Measurements from ENCODE around the gene SRPK2.
"Not testable (repeated sequence)": the region's sequence is repeated elsewhere in the genome, so short reads cannot be mapped to it uniquely, and the experiment has no call there.

Gene SRPK2

GRCh38 chr7:105195891-105196290 is 192.8 kb downstream of the SRPK2 start:
- Mint-ChIP-seq H3K4me3 (no peak overlapping the region), H3K9me3 (no peaks in the 10 kb centered on the region), H3K36me3 (ENCODE audit: low read depth) (peaks cover 29% of the 10 kb centered on the region), H3K27me3 (no peaks in the 10 kb centered on the region), H3K4me1 (ENCODE audit: low read depth) (peaks cover 27% of the 10 kb centered on the region), H3K27ac (no peak overlapping the region)
- intact Hi-C loops (cut with micrococcal nuclease): no loop called here

- H3K4me3 Mint-ChIP-seq; H3K9me3 Mint-ChIP-seq; intact Hi-C loops (cut with micrococcal nuclease); H3K27me3 Mint-ChIP-seq: not testable (repeated sequence)
- Mint-ChIP-seq H3K4me1 (ENCODE audit: low read depth) (peaks cover 37% of the 10 kb centered on the region), H3K27ac (peak overlapping the region; percentile 40), H3K36me3 (ENCODE audit: low read depth) (peaks cover 20% of the 10 kb centered on the region)
These were observed 193.8 kb downstream of the SRPK2 start for GRCh38 chr7:105194959-105195358.

- Mint-ChIP-seq H3K27me3 (no peaks in the 10 kb centered on the region), H3K4me3 (no peak overlapping the region), H3K36me3 (ENCODE audit: low read depth) (peaks cover 23% of the 10 kb centered on the region), H3K4me1 (ENCODE audit: low read depth) (peaks cover 46% of the 10 kb centered on the region), H3K27ac (peak overlapping the region; percentile 72), H3K9me3 (no peaks in the 10 kb centered on the region)
- intact Hi-C loops (cut with micrococcal nuclease): no loop called here
These were observed 197.4 kb downstream of the SRPK2 start for GRCh38 chr7:105191331-105191730.

- H3K9me3 Mint-ChIP-seq: no peaks in the 10 kb centered on the region
- H3K36me3 Mint-ChIP-seq (ENCODE audit: low read depth): peaks cover 15% of the 10 kb centered on the region
- H3K27me3 Mint-ChIP-seq: no peaks in the 10 kb centered on the region
- intact Hi-C loops (cut with micrococcal nuclease): no loop called here
- H3K27ac Mint-ChIP-seq: peak overlapping the region; percentile 72
- H3K4me3 Mint-ChIP-seq: no peak overlapping the region
- peaks cover 46% of the 10 kb centered on the region for H3K4me1 Mint-ChIP-seq (ENCODE audit: low read depth)
These were observed 198.7 kb downstream of the SRPK2 start for GRCh38 chr7:105189859-105190492.

DNA sequence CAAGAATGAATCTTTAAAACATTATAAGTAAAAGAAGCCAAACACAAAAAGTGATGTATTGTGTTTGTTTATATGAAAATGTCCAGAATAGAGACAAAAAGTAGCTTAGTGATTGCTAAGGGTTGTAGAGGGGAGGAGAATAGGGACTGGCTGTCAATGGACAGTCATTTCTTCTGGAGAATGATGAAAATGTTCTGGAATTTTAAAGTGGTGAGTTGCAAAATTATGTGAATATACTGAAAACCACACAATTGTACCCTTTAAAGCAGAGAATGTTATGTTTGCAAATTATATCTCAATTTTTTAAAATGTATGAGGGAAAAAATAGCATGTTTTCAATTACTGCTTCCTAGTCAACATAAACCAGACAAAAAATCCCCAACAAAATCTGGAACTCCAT is 200.5 kb downstream of the SRPK2 start:
- no peaks in the 10 kb centered on the region for H3K27me3 Mint-ChIP-seq
- no peak overlapping the region for H3K27ac Mint-ChIP-seq
- peaks cover 41% of the 10 kb centered on the region for H3K4me1 Mint-ChIP-seq (ENCODE audit: low read depth)
- no peaks in the 10 kb centered on the region for H3K9me3 Mint-ChIP-seq
- H3K4me3 Mint-ChIP-seq: no peak overlapping the region
- intact Hi-C loops (cut with micrococcal nuclease): no loop called here
- peaks cover 11% of the 10 kb centered on the region for H3K36me3 Mint-ChIP-seq (ENCODE audit: low read depth)

DNA sequence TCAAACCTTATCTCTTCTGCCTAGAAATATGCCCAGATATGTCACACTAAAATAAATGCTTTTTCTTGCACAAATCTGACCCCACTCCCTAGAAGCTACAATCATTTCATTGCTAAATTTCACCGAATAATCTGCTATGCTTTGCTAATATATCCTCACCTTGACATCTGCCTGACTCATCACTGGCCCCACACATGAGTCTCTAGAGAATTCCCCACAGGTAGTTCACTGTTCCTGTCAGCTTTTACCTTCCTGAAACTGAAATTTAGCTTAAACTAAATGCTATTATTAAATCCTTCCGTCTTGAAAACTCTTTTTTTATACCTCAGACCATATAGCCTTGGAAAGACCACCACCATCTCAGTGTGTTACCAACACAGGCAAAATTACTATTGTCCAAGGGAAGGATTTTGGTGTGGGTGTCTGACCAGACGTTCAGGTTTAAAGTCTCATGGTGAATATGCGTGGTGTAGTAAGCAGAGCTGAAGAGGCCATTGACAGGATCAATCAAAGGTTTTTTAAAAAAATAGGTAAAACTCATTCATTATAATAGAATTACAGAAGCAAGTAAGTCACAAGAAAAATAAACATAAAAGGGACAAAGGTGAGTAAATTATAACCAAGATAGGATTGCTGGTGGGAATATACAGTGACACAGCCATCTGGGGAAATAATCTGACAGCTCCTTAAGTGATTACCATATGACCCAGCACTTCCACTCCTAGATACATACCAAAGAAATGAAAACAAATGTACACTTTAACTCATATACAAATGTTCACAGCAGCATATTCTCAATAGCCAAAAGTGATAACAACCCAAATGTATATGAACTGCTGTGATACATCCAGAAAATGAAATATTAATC is 201.2 kb downstream of the SRPK2 start:
- Mint-ChIP-seq H3K36me3 (ENCODE audit: low read depth) (peaks cover 11% of the 10 kb centered on the region), H3K4me1 (ENCODE audit: low read depth) (peaks cover 35% of the 10 kb centered on the region), H3K9me3 (no peaks in the 10 kb centered on the region), H3K27ac (no peak overlapping the region), H3K27me3 (no peaks in the 10 kb centered on the region), H3K4me3 (no peak overlapping the region)
- intact Hi-C loops (cut with micrococcal nuclease): no loop called here

DNA sequence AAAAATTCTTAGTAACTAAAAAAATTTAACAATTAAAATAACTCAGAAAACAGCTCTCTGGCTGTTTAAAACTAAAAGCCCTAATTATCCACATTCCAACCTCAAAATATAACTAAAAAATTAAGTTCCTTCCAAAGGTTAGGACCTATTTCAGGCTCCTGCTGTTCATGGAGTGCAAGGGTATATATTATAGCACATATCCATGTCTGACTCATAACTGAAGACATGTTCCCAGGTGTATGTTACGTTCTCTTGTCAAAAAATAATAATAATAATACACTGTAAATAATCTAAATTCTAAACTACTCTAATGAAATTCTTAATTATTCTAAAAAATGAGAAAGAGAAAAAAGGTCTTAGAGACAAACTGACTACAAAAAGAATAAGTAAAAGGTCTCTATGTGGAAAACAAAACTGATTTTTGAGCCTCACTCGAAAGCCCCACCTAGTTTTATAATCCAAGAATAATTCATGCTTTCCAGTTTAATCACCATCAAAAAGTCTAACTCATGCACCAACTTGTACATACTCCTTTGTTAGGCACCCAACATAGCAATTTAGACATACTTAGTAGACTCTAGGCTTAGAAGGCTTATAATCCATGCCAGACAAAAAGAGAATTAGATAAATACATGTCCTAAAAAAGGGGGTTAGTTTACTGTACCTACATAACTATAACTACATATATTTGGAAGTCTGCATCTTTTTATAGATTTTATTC is 203.3 kb downstream of the SRPK2 start:
- no peak overlapping the region for H3K27ac Mint-ChIP-seq
- H3K36me3 Mint-ChIP-seq (ENCODE audit: low read depth): peaks cover 11% of the 10 kb centered on the region
- H3K4me3 Mint-ChIP-seq: no peak overlapping the region
- peaks cover 25% of the 10 kb centered on the region for H3K4me1 Mint-ChIP-seq (ENCODE audit: low read depth)
- intact Hi-C loops (cut with micrococcal nuclease): no loop called here
- H3K27me3 Mint-ChIP-seq: no peaks in the 10 kb centered on the region
- H3K9me3 Mint-ChIP-seq: no peaks in the 10 kb centered on the region

DNA sequence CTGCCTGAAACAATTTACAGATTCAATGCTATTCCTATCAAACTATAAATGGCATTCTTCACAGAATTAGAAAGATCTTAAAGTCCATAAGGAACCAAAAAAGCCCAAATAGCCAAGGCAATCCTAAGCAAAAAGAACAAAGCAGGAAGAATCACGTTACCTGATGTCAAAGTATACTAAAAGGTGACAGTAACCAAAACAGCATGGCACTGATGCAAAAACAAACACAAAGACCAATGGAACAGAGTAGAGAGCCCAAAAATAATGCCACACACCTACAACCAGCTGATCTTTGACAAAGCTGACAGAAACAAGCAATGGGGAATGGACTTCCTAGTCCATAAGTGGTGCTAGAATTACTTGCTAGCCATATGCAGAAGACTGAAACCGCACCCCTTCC is 208.7 kb downstream of the SRPK2 start:
- no peak overlapping the region for H3K27ac Mint-ChIP-seq

DNA sequence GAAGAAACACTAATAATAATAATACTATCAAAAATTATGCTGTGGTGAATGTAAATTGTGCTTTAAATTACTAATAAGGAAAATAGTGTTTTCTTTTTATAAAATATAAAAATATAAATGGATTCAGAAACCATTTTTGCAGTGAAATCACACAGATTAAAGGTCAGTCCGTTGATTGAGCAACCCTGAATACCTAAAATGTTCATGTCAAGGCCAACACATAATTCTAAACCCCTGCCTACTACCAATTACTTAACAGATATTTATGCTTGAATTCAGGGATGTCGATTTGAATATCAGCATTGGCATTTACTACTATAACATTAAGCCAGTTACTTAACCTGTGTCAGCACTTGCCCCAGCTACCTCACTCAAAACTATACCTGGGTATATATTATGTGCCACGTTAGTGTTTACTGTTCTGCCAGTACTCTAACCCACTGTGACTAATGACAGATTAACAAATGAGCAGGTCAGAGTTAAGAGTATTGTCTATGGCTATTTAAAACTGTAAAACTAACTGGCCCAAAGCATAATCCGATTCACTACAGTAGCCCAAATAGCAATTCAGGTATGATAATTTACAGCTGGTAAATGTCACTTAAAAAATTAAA is 209.7 kb downstream of the SRPK2 start:
- intact Hi-C loops (cut with micrococcal nuclease): no loop called here
- H3K4me1 Mint-ChIP-seq (ENCODE audit: low read depth): peaks cover 18% of the 10 kb centered on the region

More for the DNA sequence above, 208.7 kb downstream of the SRPK2 start:
- Mint-ChIP-seq H3K9me3 (no peaks in the 10 kb centered on the region), H3K27me3 (no peaks in the 10 kb centered on the region), H3K36me3 (ENCODE audit: low read depth) (no peaks in the 10 kb centered on the region), H3K4me3 (no peak overlapping the region), H3K4me1 (ENCODE audit: low read depth) (peaks cover 11% of the 10 kb centered on the region)
- intact Hi-C loops (cut with micrococcal nuclease): no loop called here

DNA sequence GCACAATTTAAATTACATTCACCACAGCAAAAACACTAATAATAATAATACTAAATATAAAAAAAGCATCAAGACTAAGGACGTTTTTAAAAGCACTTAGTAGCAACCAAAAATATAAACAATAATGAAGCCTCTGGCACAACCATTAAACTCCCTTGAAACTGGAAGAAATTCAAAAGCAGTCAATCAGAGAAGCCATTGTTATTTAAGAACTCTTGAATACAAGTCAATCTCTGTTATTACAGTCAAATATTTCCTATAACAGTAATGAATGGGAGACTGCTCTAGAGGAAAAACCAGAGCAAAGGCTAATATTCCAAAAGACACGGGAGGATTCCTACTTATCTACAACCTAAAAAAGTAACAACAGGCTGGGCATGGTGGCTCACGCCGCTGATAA is 210.5 kb downstream of the SRPK2 start:
- H3K27me3 Mint-ChIP-seq: no peaks in the 10 kb centered on the region
- H3K36me3 Mint-ChIP-seq (ENCODE audit: low read depth): no peaks in the 10 kb centered on the region
- no peak overlapping the region for H3K27ac Mint-ChIP-seq
- H3K4me3 Mint-ChIP-seq: no peak overlapping the region
- intact Hi-C loops (cut with micrococcal nuclease): no loop called here
- H3K9me3 Mint-ChIP-seq: no peaks in the 10 kb centered on the region
- peaks cover 22% of the 10 kb centered on the region for H3K4me1 Mint-ChIP-seq (ENCODE audit: low read depth)

More for the DNA sequence above, 209.7 kb downstream of the SRPK2 start:
- no peaks in the 10 kb centered on the region for H3K9me3 Mint-ChIP-seq
- H3K4me3 Mint-ChIP-seq: no peak overlapping the region
- no peak overlapping the region for H3K27ac Mint-ChIP-seq
- no peaks in the 10 kb centered on the region for H3K36me3 Mint-ChIP-seq (ENCODE audit: low read depth)
- H3K27me3 Mint-ChIP-seq: no peaks in the 10 kb centered on the region

- intact Hi-C loops (cut with micrococcal nuclease): no loop called here
- no peaks in the 10 kb centered on the region for H3K9me3 Mint-ChIP-seq
These were observed 211.7 kb downstream of the SRPK2 start for GRCh38 chr7:105177026-105177425.

GRCh38 chr7:105173586-105173985 is 215.1 kb downstream of the SRPK2 start:
- intact Hi-C loops (cut with micrococcal nuclease): no loop called here
- peaks cover 18% of the 10 kb centered on the region for H3K4me1 Mint-ChIP-seq (ENCODE audit: low read depth)
- peaks cover 8% of the 10 kb centered on the region for H3K36me3 Mint-ChIP-seq (ENCODE audit: low read depth)
- H3K9me3 Mint-ChIP-seq: no peaks in the 10 kb centered on the region
- H3K27me3 Mint-ChIP-seq: no peaks in the 10 kb centered on the region
- no peak overlapping the region for H3K4me3 Mint-ChIP-seq
- no peak overlapping the region for H3K27ac Mint-ChIP-seq

More at GRCh38 chr7:105177026-105177425, 211.7 kb downstream of the SRPK2 start:
- Mint-ChIP-seq H3K4me1 (ENCODE audit: low read depth) (peaks cover 24% of the 10 kb centered on the region), H3K36me3 (ENCODE audit: low read depth) (no peaks in the 10 kb centered on the region), H3K27ac (no peak overlapping the region), H3K4me3 (no peak overlapping the region), H3K27me3 (no peaks in the 10 kb centered on the region)

GRCh38 chr7:105164751-105165150 is 224.0 kb downstream of the SRPK2 start:
- Mint-ChIP-seq H3K36me3 (ENCODE audit: low read depth) (peaks cover 66% of the 10 kb centered on the region), H3K27ac (no peak overlapping the region), H3K4me3 (no peak overlapping the region), H3K9me3 (no peaks in the 10 kb centered on the region), H3K27me3 (no peaks in the 10 kb centered on the region), H3K4me1 (ENCODE audit: low read depth) (no peaks in the 10 kb centered on the region)
- intact Hi-C loops (cut with micrococcal nuclease): no loop called here

DNA sequence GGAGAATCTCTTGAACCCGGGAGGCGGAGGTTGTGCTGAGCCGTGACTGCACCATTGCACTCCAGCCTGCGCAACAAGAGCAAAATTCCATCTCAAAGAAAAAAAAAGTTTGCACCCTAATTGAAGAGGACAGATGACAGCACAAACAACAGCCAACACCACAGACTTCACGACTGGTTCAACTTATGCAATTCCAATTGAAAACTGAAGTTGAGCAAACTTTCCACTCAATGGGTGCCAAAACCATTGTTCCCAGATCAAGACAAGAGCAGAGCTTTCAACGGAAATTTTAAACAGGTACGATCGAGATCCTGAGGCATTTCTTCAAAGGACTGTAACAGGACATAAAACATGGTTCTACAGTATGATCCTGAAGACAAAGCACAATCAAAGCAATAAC is 225.0 kb downstream of the SRPK2 start:
- peaks cover 59% of the 10 kb centered on the region for H3K36me3 Mint-ChIP-seq (ENCODE audit: low read depth)
- intact Hi-C loops (cut with micrococcal nuclease): no loop called here

More for the DNA sequence above, 225.0 kb downstream of the SRPK2 start:
- Mint-ChIP-seq H3K27me3 (no peaks in the 10 kb centered on the region), H3K4me3 (no peak overlapping the region), H3K9me3 (no peaks in the 10 kb centered on the region), H3K27ac (no peak overlapping the region), H3K4me1 (ENCODE audit: low read depth) (no peaks in the 10 kb centered on the region)
